Naive thymus-derived CD4-positive, alpha-beta T cell (primary cell): ENCODE results near the gene ATXN7L1. TPM values are rescaled to one million over a fixed set of nuclear protein-coding genes. Genes with fewer than 3 reads are reported as not detected.

Experiments
- ATAC-seq: fragments of 150-1000 bp; cut with Tn5 transposase; 2 replicates; pipeline ENCODE4 v1.10.0; 2021; ENCODE audit warnings: mild to moderate bottlenecking, moderate library complexity
- CTCF ChIA-PET: fragments of 350-600 bp; sonication (Branson Sonifier 250); formaldehyde crosslinking; loops from one replicate; lab custom pipeline; 2021; ENCODE audit warnings: antibody characterized with exemption; lab: Charles Lee
- POLR2A ChIA-PET: fragments of 350-600 bp; sonication (Branson Sonifier 250); formaldehyde crosslinking; loops from one replicate; lab custom pipeline; 2021; ENCODE audit warnings: antibody characterized with exemption, inconsistent platforms; lab: Charles Lee
- DNase-seq, 9 donors: peaks; one replicate each; pipeline versions ENCODE4 v3.0.0 to v3.0.0-alpha.2; 2020 to 2022; ENCODE audit warnings: mixed read lengths in 1 of 9
- H3K27ac ChIP-seq: one replicate; pipeline ENCODE4 v1.7.0; 2013; ENCODE audit warnings: mild to moderate bottlenecking, low read depth, low read length, moderate library complexity
- H3K27me3 ChIP-seq, 2 donors: one replicate each; pipeline ENCODE4 v1.7.0; 2013; ENCODE audit warnings: low read length in 2 of 2, mild to moderate bottlenecking in 2 of 2, moderate library complexity in 2 of 2; ENCODE audit not compliant: control insufficient read depth in 2 of 2, insufficient read depth in 2 of 2
- H3K36me3 ChIP-seq, 3 experiments: 1 replicate in 2 of 3; 2 replicates in 1 of 3; pipeline ENCODE4 v1.7.0; 2013; ENCODE audit warnings: low read length in 3 of 3, mild to moderate bottlenecking in 3 of 3, moderate library complexity in 1 of 3; ENCODE audit not compliant: insufficient read depth in 3 of 3, control insufficient read depth in 2 of 3
- H3K4me1 ChIP-seq, 2 donors: one replicate each; pipeline ENCODE4 v1.7.0; 2013; ENCODE audit warnings: low read length in 2 of 2, mild to moderate bottlenecking in 2 of 2, moderate library complexity in 1 of 2; ENCODE audit not compliant: control insufficient read depth in 2 of 2, insufficient read depth in 2 of 2
- H3K4me3 ChIP-seq: 2 replicates; pipeline ENCODE4 v1.7.0; 2013; ENCODE audit warnings: mild to moderate bottlenecking, low read length
- H3K9me3 ChIP-seq, 3 experiments: 1 replicate in 2 of 3; 2 replicates in 1 of 3; pipeline ENCODE4 v1.7.0; 2013; ENCODE audit warnings: low read length in 3 of 3; ENCODE audit not compliant: control insufficient read depth in 2 of 3
- H3K27ac Mint-ChIP-seq, 9 donors: one replicate each; pipeline ENCODE4 v1.8.0; 2020 to 2022; ENCODE audit warnings: mixed read lengths in 9 of 9, mild to moderate bottlenecking in 8 of 9, moderate library complexity in 5 of 9, inconsistent platforms in 2 of 9
- H3K27me3 Mint-ChIP-seq, 5 donors: one replicate each; pipeline ENCODE4 v1.8.0; 2021 to 2022; ENCODE audit warnings: mixed read lengths in 5 of 5, mild to moderate bottlenecking in 1 of 5
- H3K36me3 Mint-ChIP-seq, 5 donors: one replicate each; pipeline ENCODE4 v1.8.0; 2020 to 2022; ENCODE audit warnings: mixed read lengths in 5 of 5, mild to moderate bottlenecking in 3 of 5, inconsistent platforms in 1 of 5
- H3K4me1 Mint-ChIP-seq, 7 donors: one replicate each; pipeline ENCODE4 v1.8.0; 2020 to 2022; ENCODE audit warnings: mixed read lengths in 7 of 7, mild to moderate bottlenecking in 3 of 7, inconsistent platforms in 1 of 7
- H3K4me3 Mint-ChIP-seq, 10 donors: one replicate each; pipeline ENCODE4 v1.8.0; 2020 to 2022; ENCODE audit warnings: mild to moderate bottlenecking in 10 of 10, mixed read lengths in 10 of 10, moderate library complexity in 6 of 10, inconsistent platforms in 2 of 10
- H3K9me3 Mint-ChIP-seq, 11 donors: one replicate each; pipeline ENCODE4 v1.8.0; 2020 to 2022; ENCODE audit warnings: mixed read lengths in 11 of 11, mild to moderate bottlenecking in 4 of 11, inconsistent platforms in 1 of 11, moderate library complexity in 1 of 11
- intact Hi-C, 2 donors: fragments of 100-400 bp; cut with micrococcal nuclease; formaldehyde crosslinking; loops; one replicate each; pipeline ENCODE4 v1.15.1; 2023
- polyA plus RNA-seq, 2 donors: library from polyadenylated mRNA; unstranded; fragments of 300-500 nt; fragmentation: Illumina TruSeq; gene quantifications; one replicate each; pipeline ENCODE4 v1.2.3, GENCODE V29; 2021
- total RNA-seq, 6 experiments: library from RNA in 5 of 6; stranded (reverse) in 5 of 6; gene quantifications; 1 replicate in 5 of 6; 2 replicates in 1 of 6; pipeline ENCODE4 v1.2.3 and lab custom pipeline; 2021 to 2026

ATXN7L1 gene
- total and polyA plus RNA-seq, 7 experiments from 2014 or later, result 18.5 to 52.4 (median 39.5) TPM

GRCh38 chr7:105830405-105831301, 45.7 kb downstream of the ATXN7L1 start:
- peaks cover 0 to 31% (median 0%) of the 10 kb centered on the region in 5 donors for H3K27me3 Mint-ChIP-seq
- no peaks in the 10 kb centered on the region for H3K9me3 ChIP-seq
- no peaks in the 10 kb centered on the region for H3K9me3 Mint-ChIP-seq
- H3K4me1 ChIP-seq, result no peaks in the 10 kb centered on the region
- peaks cover 8 to 40% (median 24%) of the 10 kb centered on the region in 7 donors for H3K4me1 Mint-ChIP-seq
- ChIA-PET CTCF (interaction anchor here (0.7 kb wide), 1 partner anchor 16 kb away, joined by 3 read pairs; no protein-coding TSS in a partner anchor), POLR2A (interaction anchor here (0.7 to 1.0 kb wide), 2 partner anchors 19 to 22 kb away, joined by 3 read pairs; no protein-coding TSS in a partner anchor)
- H3K27me3 ChIP-seq, result no peaks in the 10 kb centered on the region
- no peak for ATAC-seq
- DNase-seq, result no peak
- H3K36me3 Mint-ChIP-seq, result peaks cover 5 to 26% (median 14%) of the 10 kb centered on the region in 5 donors
- H3K36me3 ChIP-seq, result no peaks in the 10 kb centered on the region
- no peak overlapping the region for H3K27ac ChIP-seq
- H3K4me3 ChIP-seq, result no peak overlapping the region
- H3K4me3 Mint-ChIP-seq, result no peak overlapping the region
- intact Hi-C loops, result no loop called here
- no peak overlapping the region for H3K27ac Mint-ChIP-seq

GRCh38 chr7:105829681-105830322, 46.6 kb downstream of the ATXN7L1 start:
- POLR2A ChIA-PET, result interaction anchor here (1.0 kb wide), 1 partner anchor 20 kb away, joined by 3 read pairs; no protein-coding TSS in a partner anchor
- intact Hi-C loops, result no loop called here

DNA sequence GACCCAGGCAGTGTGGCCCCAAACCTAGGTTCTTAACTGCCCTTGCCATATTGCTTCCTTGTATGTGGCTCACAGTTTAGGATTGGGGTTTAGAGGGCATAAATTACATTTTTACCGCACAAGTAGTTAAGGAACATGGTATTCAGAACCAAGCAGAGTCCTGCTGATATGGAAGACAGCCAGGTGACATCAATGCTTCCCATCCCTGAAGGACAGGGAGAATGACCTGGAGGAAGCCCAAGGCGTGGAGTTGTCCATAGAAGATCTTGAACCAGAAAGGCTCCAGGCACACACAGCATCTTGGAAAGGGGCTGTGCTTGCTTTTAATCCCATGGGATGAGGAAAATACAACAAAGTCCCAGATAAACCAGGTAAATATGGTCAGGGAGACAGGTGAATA, 48.3 kb downstream of the ATXN7L1 start:
- no peak overlapping the region for H3K4me3 Mint-ChIP-seq
- peaks cover 12 to 40% (median 29%) of the 10 kb centered on the region in 7 donors for H3K4me1 Mint-ChIP-seq
- H3K36me3 ChIP-seq, result no peaks in the 10 kb centered on the region
- intact Hi-C loops, result no loop called here
- H3K9me3 ChIP-seq, result no peaks in the 10 kb centered on the region
- ChIA-PET CTCF (interaction anchor here (0.6 kb wide), 1 partner anchor 214 kb away, joined by 3 read pairs; no protein-coding TSS in a partner anchor), POLR2A (interaction anchor here (0.5 kb wide), 1 partner anchor 199 kb away, joined by 6 read pairs; no protein-coding TSS in a partner anchor)
- DNase-seq (no peak), ATAC-seq (no peak)
- peaks cover 0 to 22% (median 10%) of the 10 kb centered on the region in 11 donors for H3K9me3 Mint-ChIP-seq
- no peaks in the 10 kb centered on the region for H3K27me3 ChIP-seq
- peaks cover 0 to 34% (median 0%) of the 10 kb centered on the region in 5 donors for H3K27me3 Mint-ChIP-seq
- no peak overlapping the region for H3K27ac ChIP-seq
- H3K27ac Mint-ChIP-seq, result no peak overlapping the region
- H3K4me1 ChIP-seq, result peaks cover 0 to 4% of the 10 kb centered on the region in 2 donors
- peaks cover 14 to 47% (median 30%) of the 10 kb centered on the region in 5 donors for H3K36me3 Mint-ChIP-seq
- no peak overlapping the region for H3K4me3 ChIP-seq

More at GRCh38 chr7:105829681-105830322, 46.6 kb downstream of the ATXN7L1 start:
- Histone ChIP-seq H3K9me3 (no peaks in the 10 kb centered on the region), H3K27ac (no peak overlapping the region), H3K36me3 (no peaks in the 10 kb centered on the region), H3K4me3 (no peak overlapping the region), H3K4me1 (no peaks in the 10 kb centered on the region), H3K27me3 (no peaks in the 10 kb centered on the region)
- Mint-ChIP-seq H3K36me3 (peaks cover 9 to 35% (median 19%) of the 10 kb centered on the region in 5 donors), H3K27me3 (peaks cover 0 to 37% (median 0%) of the 10 kb centered on the region in 5 donors), H3K4me3 (no peak overlapping the region), H3K9me3 (peaks cover 0 to 7% (median 3%) of the 10 kb centered on the region in 11 donors), H3K27ac (no peak overlapping the region), H3K4me1 (peaks cover 8 to 40% (median 24%) of the 10 kb centered on the region in 7 donors)
- no peak for DNase-seq
- no peak for ATAC-seq
- CTCF ChIA-PET, result no interaction called here

- peaks cover 6 to 40% (median 23%) of the 10 kb centered on the region in 7 donors for H3K4me1 Mint-ChIP-seq
- peaks cover 14 to 47% (median 31%) of the 10 kb centered on the region in 5 donors for H3K36me3 Mint-ChIP-seq
- ATAC-seq (no peak), DNase-seq (no peak)
- intact Hi-C loops, result no loop called here
- Histone ChIP-seq H3K4me1 (peaks cover 0 to 6% of the 10 kb centered on the region in 2 donors), H3K27ac (no peak overlapping the region), H3K27me3 (no peaks in the 10 kb centered on the region), H3K9me3 (no peaks in the 10 kb centered on the region), H3K4me3 (no peak overlapping the region), H3K36me3 (no peaks in the 10 kb centered on the region)
- peak overlapping the region in 1 of 9 donors; percentile 20 for H3K27ac Mint-ChIP-seq
- ChIA-PET POLR2A (interaction anchor here (1.2 kb wide), 1 partner anchor 86 kb away, joined by 3 read pairs; no protein-coding TSS in a partner anchor), CTCF (no interaction called here)
- no peak overlapping the region for H3K4me3 Mint-ChIP-seq
- peaks cover 0 to 28% (median 0%) of the 10 kb centered on the region in 5 donors for H3K27me3 Mint-ChIP-seq
- H3K9me3 Mint-ChIP-seq, result peaks cover 0 to 22% (median 10%) of the 10 kb centered on the region in 11 donors
Measured at GRCh38 chr7:105827151-105827875, 49.1 kb downstream of the ATXN7L1 start.

DNA sequence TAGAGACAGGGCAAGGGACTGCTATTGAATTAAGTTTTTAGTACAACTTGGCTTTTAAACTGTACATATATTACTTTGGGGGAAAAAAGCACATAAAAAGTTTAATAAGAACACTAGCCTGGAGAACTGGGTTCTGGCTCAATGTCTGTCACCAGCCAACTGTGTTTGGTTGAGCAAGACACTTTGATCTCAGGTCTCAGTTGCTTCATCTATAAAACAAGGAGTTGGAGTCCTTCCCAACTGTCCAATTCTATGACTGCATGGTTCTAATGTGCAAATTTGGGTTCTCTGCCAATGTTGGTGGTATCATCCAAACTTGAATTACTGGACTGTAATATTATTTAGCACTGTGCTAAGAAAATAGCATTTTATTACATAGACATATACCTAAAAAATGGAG, 50.3 kb downstream of the ATXN7L1 start:
- Histone ChIP-seq H3K4me1 (peaks cover 0 to 6% of the 10 kb centered on the region in 2 donors), H3K36me3 (no peaks in the 10 kb centered on the region), H3K27ac (no peak overlapping the region), H3K27me3 (no peaks in the 10 kb centered on the region), H3K9me3 (no peaks in the 10 kb centered on the region), H3K4me3 (no peak overlapping the region)
- Mint-ChIP-seq H3K27me3 (peaks cover 0 to 28% (median 0%) of the 10 kb centered on the region in 5 donors), H3K4me3 (no peak overlapping the region), H3K36me3 (peaks cover 14 to 54% (median 31%) of the 10 kb centered on the region in 5 donors), H3K4me1 (peaks cover 8 to 45% (median 23%) of the 10 kb centered on the region in 7 donors), H3K27ac (no peak overlapping the region), H3K9me3 (peaks cover 0 to 22% (median 10%) of the 10 kb centered on the region in 11 donors)
- ChIA-PET CTCF (interaction anchor here (0.5 kb wide), 1 partner anchor 17 kb away, joined by 3 read pairs; no protein-coding TSS in a partner anchor), POLR2A (interaction anchor here (0.6 to 0.7 kb wide), 2 partner anchors 27 to 165 kb away, joined by 3 read pairs; no protein-coding TSS in a partner anchor)
- intact Hi-C loops, result no loop called here
- ATAC-seq (no peak), DNase-seq (no peak)
